Measurements from ENCODE around the gene OVCH1. TPM values are rescaled to one million over a fixed set of nuclear protein-coding genes. Genes with fewer than 3 reads are reported as not detected.

The OVCH1 gene
- total RNA-seq, 4 donors from 2014 or later = 0.40 TPM; not detected in 3

DNA sequence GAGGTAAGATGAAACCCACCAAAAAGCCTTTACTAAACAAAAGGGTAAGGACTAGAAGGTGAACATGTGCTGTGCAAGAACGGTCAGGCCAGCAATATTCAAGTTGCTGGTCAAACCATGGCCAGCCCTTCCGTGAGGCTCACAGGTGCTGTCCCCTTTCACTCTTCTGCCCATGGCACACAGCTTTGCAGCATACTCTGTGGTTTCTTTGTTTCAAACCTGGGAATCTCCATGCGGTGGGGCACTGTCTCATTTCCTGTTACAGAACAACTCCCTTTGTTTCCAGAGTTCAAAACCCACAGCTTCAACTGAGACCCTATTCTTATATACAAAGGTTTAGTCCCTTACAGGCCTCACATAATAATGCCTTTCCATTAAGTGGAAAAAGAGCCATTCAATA lies 1.7 kb upstream of the OVCH1 start:
- H3K27ac ChIP-seq = no peak overlapping the region
- no peak overlapping the region for H3K4me3 ChIP-seq
- no peak for TF ChIP-seq POLR2A (IDR thresholded peaks at IDR 0.05)
- TF ChIP-seq, protein P1, sequence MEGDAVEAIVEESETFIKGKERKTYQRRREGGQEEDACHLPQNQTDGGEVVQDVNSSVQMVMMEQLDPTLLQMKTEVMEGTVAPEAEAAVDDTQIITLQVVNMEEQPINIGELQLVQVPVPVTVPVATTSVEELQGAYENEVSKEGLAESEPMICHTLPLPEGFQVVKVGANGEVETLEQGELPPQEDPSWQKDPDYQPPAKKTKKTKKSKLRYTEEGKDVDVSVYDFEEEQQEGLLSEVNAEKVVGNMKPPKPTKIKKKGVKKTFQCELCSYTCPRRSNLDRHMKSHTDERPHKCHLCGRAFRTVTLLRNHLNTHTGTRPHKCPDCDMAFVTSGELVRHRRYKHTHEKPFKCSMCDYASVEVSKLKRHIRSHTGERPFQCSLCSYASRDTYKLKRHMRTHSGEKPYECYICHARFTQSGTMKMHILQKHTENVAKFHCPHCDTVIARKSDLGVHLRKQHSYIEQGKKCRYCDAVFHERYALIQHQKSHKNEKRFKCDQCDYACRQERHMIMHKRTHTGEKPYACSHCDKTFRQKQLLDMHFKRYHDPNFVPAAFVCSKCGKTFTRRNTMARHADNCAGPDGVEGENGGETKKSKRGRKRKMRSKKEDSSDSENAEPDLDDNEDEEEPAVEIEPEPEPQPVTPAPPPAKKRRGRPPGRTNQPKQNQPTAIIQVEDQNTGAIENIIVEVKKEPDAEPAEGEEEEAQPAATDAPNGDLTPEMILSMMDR (IDR thresholded peaks at IDR 0.05) = no peak
- H3K4me1 ChIP-seq = no peaks in the 10 kb centered on the region
- no peaks in the 10 kb centered on the region for H3K27me3 ChIP-seq
- no peak for DNase-seq
- no peaks in the 10 kb centered on the region for H3K36me3 ChIP-seq
- H3K9me3 ChIP-seq = no peaks in the 10 kb centered on the region

DNA sequence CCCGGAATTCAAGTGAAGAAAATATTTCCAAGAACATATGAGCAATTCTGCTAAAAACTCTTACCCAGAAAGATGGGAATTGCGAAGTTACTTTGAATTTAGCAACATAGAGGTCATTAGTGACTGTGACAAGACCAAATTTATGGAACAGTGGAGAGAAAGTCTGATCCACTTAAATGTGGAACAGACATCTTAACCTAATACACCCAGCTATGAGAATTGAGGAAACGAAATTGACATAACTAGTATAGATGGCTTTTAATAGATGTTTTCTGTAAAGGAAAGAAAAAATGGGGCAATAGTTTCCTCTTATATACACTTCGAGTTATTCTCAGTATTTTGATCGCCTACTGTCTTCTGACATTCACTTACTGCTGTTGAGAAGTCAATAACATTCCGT lies 4.6 kb downstream of the OVCH1 start:
- Histone ChIP-seq H3K4me1 (no peaks in the 10 kb centered on the region), H3K27ac (no peak overlapping the region), H3K36me3 (no peaks in the 10 kb centered on the region), H3K4me3 (no peak overlapping the region), H3K9me3 (no peaks in the 10 kb centered on the region), H3K27me3 (no peaks in the 10 kb centered on the region)
- no peak for DNase-seq
- no peak for TF ChIP-seq POLR2A (IDR thresholded peaks at IDR 0.05)
- TF ChIP-seq, protein P1 (IDR thresholded peaks at IDR 0.05) = no peak

DNA sequence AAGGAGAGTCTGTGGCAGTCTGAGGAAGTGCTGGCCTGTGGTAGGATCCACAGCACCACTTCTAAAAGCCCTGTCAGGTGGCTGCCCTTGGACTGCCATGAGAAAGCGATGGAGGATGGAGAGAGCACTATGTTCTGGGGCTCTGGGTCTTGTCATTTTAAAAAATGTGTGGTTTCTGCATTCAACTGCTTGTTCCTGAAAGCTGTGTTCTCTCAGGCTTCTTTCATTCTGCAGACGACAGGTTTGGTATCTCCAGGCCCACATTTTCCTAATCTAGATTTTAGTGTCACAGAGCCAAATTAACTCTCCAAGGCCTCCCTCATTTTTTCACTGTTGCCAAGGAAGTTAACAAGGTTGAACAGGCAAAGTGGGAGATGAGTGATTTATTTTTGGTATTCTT lies 10.5 kb downstream of the OVCH1 start:
- H3K4me3 ChIP-seq = no peak overlapping the region
- H3K27me3 ChIP-seq = no peaks in the 10 kb centered on the region
- TF ChIP-seq, protein P1 (IDR thresholded peaks at IDR 0.05) = no peak
- no peak for TF ChIP-seq POLR2A (IDR thresholded peaks at IDR 0.05)
- no peaks in the 10 kb centered on the region for H3K4me1 ChIP-seq
- H3K27ac ChIP-seq = no peak overlapping the region
- H3K36me3 ChIP-seq = no peaks in the 10 kb centered on the region
- DNase-seq = no peak
- no peaks in the 10 kb centered on the region for H3K9me3 ChIP-seq

DNA sequence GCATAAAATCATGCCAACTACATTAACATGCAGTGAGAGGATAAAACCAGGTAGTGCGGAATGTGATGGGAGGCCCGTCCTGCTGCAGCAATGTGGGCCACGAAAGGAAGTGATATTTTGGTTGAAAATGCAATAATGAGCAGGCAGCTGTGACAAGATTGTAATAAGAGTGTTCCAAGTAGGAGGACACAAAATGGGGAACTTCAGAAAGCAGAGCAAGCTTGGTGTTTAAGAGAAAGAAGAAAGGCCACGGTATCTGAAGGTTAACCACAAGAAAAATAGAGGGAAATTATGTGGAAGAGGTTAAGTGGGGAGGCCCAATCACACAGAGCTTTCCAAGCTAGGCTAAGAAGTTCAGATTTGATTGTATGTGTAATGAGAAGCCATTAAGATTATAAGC lies 34.3 kb downstream of the OVCH1 start:
- Histone ChIP-seq H3K27ac (no peak overlapping the region), H3K4me1 (no peaks in the 10 kb centered on the region), H3K9me3 (no peaks in the 10 kb centered on the region), H3K27me3 (no peaks in the 10 kb centered on the region), H3K4me3 (no peak overlapping the region), H3K36me3 (no peaks in the 10 kb centered on the region)
- no peak for TF ChIP-seq POLR2A (IDR thresholded peaks at IDR 0.05)
- TF ChIP-seq, protein P1 (IDR thresholded peaks at IDR 0.05) = no peak
- no peak for DNase-seq

DNA sequence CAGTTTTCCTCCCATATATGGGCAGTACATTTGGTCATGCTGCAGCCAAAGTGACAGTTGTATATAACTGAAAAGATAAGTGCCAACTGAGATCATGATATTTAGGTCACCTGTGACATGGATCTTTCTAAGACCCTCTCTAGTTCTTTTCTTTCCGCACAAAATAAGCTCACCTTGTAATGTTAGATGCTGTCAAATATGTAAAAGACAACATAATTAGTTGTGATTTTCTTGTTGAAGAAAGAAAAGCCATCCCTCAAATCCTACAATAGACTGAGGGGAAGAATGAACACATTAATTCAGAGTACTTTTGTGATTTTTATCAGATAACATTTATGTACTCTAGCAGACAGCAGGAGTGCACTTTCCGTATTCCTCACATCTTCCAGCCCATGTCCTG lies 37.4 kb downstream of the OVCH1 start:
- H3K4me3 ChIP-seq = no peak overlapping the region
- no peaks in the 10 kb centered on the region for H3K4me1 ChIP-seq
- DNase-seq = no peak
- no peaks in the 10 kb centered on the region for H3K27me3 ChIP-seq
- no peak overlapping the region for H3K27ac ChIP-seq
- no peak for TF ChIP-seq POLR2A (IDR thresholded peaks at IDR 0.05)
- TF ChIP-seq, protein P1 (IDR thresholded peaks at IDR 0.05) = no peak
- H3K9me3 ChIP-seq = no peaks in the 10 kb centered on the region
- H3K36me3 ChIP-seq = no peaks in the 10 kb centered on the region

DNA sequence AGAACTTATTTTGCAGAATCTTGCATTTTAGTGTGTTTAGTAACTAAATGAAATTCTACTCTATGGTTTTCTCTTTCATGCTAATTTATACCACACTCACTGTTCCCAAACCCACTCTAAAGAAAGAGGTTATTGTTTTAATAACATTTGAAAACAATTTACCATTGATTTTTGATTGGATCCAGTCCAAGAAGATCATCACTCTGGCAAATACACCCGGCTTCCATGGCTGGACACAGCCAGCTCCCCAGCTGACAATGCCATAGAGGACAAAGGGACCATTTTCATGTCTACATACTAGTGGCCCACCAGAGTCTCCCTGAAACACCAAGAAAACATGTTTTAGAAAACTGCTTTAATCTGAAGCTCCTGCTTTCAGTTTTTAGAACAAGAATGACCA lies 42.4 kb downstream of the OVCH1 start:
- H3K4me3 ChIP-seq = no peak overlapping the region
- no peaks in the 10 kb centered on the region for H3K27me3 ChIP-seq
- no peak for TF ChIP-seq POLR2A (IDR thresholded peaks at IDR 0.05)
- TF ChIP-seq, protein P1 (IDR thresholded peaks at IDR 0.05) = no peak
- DNase-seq = no peak
- H3K9me3 ChIP-seq = no peaks in the 10 kb centered on the region
- H3K36me3 ChIP-seq = no peaks in the 10 kb centered on the region
- no peak overlapping the region for H3K27ac ChIP-seq
- H3K4me1 ChIP-seq = no peaks in the 10 kb centered on the region
